ENCODE results near the gene GPT2.

- TF ChIP-seq POLR2A (IDR thresholded peaks at IDR 0.05): no peak
- no peak for TF ChIP-seq CTCF (IDR thresholded peaks at IDR 0.05 in 4 of 5, conservative IDR thresholded peaks at IDR 0.05 in 1 of 5)
Observed at GRCh38 chr16:46859719-46860152, 24.4 kb upstream of the GPT2 start.
